Jurkat, Clone E6-1 (cell line): ENCODE results near the gene SPTLC2.
"Not testable (repeated sequence)": the region's sequence is repeated elsewhere in the genome, so short reads cannot be mapped to it uniquely, and the experiment has no call there.

ENCODE experiments used
- DNase-seq: peaks from one replicate; pipeline ENCODE4 v3.0.0-alpha.2; 2011; ENCODE audit warnings: low read depth, low spot score
- H3K4me3 ChIP-seq: 2 replicates; pipeline ENCODE4 v1.5.1; 2011; ENCODE audit warnings: mild to moderate bottlenecking, low read length, control low read depth, moderate library complexity

Gene SPTLC2

DNA sequence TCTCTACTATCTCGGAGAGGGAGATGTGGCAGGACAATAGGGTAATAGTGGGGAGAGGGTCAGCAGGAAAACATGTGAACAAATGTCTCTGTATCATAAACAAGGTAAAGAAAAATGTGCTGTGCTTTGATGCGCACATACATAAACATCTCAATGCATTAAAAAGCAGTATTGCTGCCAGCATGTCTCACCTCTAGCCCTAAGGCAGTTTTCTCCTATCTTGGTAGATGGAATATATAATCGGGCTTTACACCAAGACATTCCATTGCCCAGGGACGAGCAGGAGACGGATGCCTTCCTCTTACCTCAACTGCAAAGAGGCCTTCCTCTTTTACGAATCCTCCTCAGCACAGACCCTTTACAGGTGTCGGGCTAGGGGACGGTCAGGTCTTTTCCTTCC is 19.0 kb upstream of the SPTLC2 start:
- DNase-seq, H3K4me3 ChIP-seq: not testable (repeated sequence)

DNA sequence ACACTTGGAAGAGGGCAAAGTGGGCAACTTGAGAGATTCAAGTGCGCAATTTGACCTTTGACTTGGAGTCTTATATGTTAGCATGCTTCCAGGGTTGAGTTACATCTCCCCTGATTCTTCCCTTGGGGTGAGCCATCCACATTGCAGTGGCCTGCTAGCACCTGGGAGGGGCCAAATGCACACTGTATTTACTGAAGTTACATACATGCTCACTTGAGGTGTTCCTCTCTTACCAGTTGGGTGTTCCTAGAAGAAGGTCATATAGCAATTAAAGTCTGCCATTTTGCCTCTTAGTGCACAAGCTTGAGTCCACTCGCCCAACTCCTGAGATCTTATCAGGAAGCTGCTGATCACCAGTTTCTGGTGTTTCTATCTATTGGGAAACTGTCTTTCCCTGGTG is 13.7 kb upstream of the SPTLC2 start:
- DNase-seq: no peak
- H3K4me3 ChIP-seq: no peak overlapping the region

DNA sequence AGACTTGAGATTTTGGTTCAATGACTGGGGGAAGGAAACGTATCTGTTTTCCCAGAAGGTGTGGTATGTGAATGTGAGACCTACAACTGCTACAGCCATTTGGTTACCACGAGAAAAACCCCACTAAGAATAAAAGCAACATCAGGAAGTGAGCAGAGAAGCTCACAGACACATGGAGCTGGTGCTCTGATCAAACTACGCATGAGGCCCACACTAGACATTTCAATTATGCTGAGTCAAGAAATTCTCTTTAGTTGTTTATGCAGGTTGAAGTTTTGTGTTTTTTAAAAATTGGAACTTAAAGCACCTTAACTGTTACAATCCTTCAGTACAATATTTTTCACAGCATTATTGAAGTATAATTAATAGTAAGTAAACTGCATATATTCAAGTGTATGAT is 8.9 kb upstream of the SPTLC2 start:
- H3K4me3 ChIP-seq: no peak overlapping the region
- no peak for DNase-seq

DNA sequence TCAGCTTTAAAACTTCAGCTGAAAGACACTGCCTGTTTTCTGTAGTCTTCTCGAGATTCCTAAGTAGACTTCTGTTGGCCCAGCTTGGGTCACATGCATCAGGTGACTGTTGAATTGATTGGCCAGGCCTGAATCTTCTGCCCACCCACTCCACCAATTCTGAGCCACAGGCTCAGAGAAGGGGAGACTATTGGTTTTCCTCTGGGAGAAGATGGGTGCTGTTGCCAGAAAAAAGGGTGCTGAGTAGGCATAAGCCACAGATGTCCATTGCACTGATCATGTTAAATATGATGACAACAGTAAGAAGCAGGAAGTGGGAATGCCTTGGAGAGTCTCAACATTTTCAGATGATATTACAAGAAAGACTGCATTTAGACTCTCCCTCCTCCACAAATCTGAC is 6.8 kb upstream of the SPTLC2 start:
- DNase-seq: no peak
- no peak overlapping the region for H3K4me3 ChIP-seq

DNA sequence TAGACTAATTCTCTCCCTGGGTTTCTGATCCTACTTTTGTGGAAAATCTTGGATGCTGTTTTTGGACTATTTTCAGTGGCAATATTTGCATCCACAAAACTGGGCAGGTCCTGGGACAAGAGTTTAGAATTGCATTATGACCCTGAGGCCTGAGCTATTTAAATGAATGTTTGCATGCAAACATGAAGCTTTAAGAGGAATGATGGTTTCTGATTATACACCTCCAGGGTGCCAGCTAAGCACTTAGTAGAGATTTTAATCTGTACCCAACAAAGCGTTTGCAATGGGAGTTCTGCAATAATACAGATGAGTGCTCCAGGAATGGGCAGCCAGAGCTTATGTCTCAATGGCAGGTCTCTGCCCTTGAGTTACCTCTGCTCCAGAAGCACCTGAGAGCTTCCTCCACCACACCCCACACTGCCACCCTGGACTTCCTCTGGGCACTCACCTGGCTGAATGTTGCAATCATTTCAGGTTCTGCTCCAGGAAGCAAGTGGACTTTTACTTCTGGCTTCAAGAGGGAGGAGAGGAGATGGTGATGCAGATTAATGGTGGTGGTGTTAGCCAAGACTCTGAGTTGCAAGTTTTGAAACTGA is 6.0 kb upstream of the SPTLC2 start:
- no peak for DNase-seq

DNA sequence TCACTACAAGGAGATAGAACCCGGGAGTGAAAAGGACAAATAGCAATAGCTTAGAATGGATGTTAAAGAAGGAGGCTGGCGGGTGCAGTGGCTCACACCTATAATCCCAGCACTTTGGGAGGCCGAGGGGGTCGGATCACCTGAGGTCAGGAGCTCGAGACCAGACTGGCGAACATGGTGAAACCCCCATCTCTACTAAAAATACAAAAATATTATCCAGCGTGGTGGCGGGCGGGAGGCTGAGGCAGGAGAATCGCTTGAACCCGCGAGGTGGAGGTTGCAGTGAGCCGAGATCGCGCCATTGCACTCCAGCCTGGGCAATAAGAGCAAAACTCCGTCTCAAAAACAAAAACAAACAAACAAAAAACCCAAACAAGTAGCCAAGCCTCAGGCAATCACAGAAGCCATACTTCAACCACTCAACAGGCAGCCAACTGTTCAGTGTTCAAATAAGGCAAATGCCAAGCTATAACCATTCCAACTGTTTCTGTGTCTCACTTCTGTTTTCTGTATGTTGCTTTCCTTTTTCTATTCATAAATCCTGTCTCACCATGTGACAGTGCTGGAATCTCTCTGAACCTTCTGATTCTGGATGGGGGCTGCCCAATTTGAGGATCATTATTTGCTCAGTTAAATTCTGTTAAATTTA is 3.9 kb upstream of the SPTLC2 start:
- no peak for DNase-seq
- no peak overlapping the region for H3K4me3 ChIP-seq

More for the DNA sequence above, 6.0 kb upstream of the SPTLC2 start:
- no peak overlapping the region for H3K4me3 ChIP-seq

DNA sequence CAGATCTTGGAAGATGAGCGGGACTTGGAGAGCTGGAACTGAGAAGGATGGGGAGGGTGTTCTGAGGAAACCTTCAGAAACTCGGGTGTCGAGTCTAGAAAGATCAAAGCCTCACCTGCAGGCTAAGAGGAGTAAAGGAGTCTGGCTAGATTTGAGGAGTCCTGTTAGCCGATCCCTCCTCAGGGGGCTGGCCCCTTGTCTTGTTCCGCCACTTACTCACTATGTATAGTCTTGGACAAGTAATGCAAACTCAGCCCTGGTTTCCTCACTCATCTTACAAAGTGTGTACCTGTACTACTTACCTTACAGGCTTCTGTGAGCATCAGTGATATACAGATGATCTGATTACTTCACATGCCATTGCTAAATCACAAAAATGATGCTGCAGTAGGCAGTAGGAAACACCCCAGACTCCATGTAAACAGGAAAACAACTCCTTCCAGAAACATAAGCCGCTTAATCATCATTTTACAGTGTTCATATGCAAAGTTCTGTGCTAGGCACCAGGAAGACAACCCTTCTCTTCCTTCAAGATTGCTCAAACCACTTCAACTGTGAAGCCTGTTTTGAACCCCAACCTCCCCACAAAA is 2.0 kb upstream of the SPTLC2 start:
- no peak overlapping the region for H3K4me3 ChIP-seq
- no peak for DNase-seq

DNA sequence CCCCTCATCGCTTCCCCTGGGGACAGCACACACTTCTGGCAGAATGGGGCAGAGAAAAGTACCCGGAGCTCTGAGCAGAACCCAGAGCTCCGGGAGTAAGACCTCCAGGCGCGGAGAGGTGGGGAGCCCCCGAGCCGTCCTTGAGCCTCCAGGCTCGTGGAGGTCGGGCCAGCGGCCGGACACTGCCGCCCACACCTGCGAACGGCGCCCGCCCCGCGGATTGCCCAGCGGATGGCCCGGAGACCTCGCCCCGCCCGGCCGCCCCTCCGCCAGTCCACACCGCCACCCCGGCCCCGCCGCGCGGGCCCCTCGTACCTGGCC is 344 bp downstream of the SPTLC2 start:
- peak overlapping the region; percentile 74 for H3K4me3 ChIP-seq
- DNase-seq: no peak

DNA sequence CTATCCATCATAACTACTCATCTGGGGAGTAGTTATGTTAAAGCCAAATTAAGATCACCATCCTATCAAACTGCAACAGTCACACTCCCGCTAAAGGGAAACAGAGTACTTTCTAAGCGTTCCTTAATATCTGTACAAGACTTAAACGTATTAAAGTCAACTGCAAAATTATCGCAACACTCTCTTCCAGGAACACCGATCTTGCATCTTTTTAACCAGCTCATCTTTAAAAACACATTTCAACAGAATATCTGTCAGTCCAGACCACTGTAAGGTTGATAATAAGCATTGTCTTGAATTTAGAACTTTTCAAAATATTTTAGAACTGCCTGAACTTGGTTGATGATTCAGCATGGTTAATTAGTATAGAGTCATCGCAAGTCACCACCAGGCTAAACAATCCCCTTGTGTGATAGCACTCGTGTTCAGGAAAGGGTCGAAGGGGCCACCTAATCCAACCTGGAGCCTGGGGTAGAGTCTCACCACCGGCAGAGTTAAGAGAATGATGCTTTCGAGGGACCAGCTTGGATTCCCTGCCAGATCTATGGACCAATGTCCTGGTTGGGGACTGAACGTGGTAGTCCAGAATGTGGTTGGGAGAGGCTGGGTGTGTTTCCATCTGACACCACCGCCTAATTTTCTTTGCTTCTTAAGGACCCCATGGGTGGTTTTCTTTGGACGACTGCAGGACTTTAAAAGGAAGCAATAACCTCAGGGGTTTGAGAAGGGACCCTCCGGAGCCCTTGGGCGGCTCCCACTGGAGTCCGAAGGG is 890 bp downstream of the SPTLC2 start:
- DNase-seq: no peak
- peak overlapping the region; percentile 74 for H3K4me3 ChIP-seq

DNA sequence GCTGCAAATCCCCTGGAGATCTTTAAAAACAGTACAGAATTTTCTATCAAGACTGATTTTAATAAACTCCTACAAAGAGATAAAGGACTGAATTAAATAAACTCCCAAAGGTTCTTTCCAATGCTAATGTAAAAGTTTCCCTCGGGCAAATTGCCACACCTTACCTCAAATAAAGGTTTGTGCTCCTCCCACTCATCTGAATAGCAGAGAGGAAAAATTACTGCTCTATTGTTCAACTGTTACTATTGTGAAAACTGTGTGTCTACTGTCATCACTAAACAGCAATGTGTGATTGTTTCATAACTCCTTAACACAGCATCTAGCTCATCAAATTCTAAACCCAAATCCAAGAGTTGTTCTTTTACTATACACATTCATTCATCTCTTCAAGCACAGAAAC is 3.2 kb downstream of the SPTLC2 start:
- DNase-seq: no peak
- H3K4me3 ChIP-seq: no peak overlapping the region

DNA sequence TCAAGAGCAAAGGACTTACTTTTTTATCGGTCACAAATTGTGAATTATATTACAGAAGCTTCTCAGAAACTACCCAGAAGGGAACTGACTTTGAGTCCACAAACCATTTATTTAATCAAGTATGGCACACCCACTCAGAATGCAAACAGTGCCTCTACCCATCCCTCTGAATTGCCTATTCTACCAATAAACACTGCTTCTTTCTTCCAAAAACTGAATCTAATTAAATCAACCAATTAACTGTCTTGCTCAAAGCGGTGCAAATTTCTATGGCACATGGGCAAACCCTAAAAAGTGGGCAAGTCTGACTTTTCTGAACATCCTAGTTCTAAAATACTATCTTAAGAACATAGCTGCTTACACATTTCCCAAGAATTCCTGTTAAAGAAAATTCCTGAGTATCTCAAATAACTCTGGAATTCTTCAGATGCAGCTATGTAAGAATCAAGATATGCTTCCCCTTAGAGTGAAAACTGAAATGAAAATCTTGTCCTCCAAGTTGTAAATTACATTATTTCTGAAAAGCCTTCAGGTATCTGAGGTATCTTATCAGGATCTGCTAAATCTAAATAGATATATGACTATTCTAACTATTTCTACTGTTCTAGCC is 4.3 kb downstream of the SPTLC2 start:
- no peak for DNase-seq
- no peak overlapping the region for H3K4me3 ChIP-seq

DNA sequence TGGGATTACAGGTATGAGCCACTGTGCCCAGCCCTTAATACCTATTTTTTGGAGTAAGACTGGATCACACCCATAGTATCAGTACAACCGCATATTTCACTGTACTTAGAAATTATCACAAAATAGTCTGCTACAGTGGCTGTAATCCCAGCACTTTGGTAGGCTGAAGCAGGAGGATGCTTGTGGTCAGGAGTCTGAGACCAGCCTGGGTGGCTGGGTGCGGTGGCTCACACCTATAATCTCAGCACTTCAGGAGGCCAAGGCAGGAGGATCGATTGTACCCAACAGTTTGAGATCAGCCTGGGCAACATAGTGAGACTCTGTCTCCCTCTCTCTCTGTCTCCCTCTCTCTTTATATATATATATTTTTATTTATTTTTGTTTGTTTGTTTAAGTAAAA is 5.9 kb downstream of the SPTLC2 start:
- H3K4me3 ChIP-seq: no peak overlapping the region
- no peak for DNase-seq

DNA sequence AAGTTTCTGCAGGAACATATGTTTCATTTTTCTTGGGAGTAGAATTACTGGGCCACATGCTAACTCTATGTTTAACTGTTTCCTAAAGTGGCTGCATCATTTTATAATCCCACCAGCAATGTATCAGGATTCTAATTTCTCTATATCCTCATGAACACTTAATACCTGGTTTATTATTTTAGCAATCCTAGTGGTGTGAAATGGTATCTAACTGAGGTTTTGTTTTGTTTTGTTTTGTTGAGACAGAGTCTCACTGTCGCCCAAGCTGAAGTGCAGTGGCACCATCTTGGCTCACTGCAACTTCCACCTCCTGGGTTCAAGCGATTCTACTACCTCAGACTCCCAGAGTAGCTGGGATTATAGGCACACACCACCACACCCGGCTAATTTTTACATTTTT is 6.5 kb downstream of the SPTLC2 start:
- H3K4me3 ChIP-seq: no peak overlapping the region
- no peak for DNase-seq

DNA sequence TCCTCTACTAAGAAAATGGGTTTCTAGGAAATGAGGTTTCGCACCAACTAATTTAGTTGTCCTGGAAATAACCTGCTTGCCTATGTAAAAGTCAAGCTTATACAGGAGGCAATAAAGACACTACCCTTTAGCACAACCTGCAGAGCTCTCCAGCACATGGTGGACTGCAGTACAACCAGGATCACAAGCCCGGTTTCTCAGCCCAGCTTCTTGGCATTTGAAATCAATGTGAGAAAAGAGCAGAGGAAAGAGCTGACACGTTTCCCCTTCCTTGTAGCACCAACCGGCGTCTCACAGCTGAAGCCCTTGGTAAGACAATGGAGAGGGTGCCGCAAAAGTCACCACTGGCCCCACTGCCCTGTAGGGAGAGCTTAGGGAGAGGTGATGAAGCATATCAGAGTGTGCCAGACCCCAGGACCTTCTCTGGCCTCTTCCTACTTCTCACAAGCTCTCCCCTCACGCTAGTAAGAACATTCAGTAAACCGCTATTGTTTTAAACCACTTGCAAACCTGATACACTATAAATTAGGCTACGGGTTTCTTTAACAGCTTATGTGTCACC is 8.6 kb downstream of the SPTLC2 start:
- DNase-seq: no peak
- no peak overlapping the region for H3K4me3 ChIP-seq

DNA sequence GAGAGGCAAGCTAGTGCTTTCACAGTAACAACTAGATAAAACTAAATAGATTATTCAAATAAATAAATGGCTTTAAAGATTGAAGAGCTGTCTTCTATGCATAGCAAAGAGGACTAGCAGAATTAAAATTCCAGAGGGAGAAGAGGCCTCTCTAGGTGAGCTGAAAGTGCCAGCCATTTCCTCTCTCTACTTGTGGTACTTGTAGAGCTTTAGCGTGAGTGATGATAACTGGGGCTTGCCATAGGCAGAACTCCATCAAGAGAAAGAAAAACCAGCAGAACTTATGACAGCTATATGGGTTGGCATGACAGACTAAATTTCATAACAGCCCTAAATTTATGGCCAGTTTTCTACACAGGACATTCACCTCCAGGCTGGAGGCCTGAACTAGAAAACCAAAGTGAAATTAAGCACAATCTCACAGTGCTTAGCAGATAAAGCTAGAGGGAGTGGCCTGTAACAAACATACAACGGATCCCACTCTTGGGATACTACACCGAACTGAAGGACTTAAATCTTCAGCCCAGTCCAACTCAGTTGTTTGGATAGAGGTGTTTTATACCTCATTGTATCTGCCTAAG is 11.0 kb downstream of the SPTLC2 start:
- no peak for DNase-seq
- no peak overlapping the region for H3K4me3 ChIP-seq

DNA sequence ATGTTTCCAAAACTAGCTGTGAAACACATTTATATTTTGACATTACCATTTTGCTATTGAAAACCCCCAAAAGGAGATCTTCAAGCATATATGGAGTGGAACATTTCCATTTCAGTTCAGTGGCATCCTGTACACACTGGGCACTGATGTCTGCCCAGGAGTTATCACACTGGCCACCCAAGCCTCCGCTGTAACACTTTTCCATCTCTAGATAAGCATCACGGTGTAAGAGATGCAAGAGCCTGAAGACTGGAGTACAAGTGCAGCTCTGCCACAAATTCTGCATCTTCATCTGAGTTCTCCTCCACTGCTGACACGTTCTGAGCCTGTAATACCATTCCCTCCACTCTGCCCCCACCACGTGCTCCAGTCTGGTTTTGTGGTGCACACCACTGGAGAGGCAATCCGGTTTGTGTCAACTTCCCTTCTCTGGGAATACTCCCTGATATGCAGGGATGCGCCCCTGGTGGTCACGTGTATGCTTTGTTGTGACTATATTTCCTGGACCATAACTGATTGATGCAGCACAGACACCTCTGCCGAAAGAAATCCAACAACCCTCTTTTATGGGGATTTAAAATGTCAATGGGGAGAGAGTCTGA is 12.7 kb downstream of the SPTLC2 start:
- H3K4me3 ChIP-seq: no peak overlapping the region
- DNase-seq: no peak

DNA sequence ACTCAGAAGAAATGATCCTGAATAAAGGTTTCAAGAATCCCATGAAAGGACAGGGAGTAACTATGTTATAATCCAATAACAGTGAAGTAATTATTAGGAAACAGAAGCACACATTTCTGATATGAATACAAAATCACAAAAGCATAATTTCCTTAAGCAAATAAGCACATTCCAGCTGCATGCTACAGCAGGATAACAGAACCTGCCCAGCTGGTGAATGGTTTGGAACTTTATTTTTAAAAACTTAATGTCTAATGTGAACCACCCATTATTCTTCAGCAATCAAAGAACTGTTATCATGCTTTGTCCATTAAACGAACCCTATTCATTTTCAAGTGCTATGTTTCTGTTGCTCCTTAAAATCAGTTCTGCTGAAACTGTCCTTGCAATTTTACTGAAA is 13.4 kb downstream of the SPTLC2 start:
- no peak overlapping the region for H3K4me3 ChIP-seq
- DNase-seq: no peak

DNA sequence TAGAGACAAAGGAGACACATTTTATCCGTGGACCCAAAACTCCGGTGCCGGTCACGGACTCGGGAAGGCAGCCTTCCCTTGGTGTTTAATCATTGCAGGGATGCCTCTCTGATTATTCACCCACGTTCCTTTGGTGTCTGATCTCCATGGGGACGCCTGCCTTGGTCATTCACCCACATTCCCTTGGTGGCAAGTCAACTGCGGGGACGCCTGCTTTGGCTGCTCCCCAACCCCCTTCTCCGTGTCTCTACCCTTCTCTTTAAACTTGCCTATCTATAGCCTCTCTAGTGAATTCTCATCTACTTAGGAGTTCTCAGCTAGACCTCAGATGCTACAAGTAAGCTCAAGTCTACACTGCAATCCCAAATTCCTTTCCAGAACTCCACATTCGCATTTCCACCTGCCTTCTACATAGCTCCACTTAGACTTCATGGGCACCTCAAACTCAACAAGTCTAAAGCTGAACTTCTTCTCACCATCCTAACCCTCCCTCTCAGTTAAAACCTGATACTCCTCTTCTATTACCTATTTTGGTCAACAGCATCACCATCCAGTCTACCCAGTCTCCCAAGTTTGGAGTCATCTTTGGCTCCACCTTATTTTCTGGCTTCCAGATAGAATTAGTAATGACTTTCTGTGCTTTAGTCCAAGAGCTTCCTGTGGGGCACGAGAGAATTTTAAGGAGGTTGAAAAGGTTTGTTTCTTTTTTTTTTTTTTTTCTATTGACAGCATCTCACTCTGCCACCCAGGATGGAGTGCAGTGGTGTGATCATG is 14.4 kb downstream of the SPTLC2 start:
- DNase-seq: no peak
- H3K4me3 ChIP-seq: no peak overlapping the region
